Coronary artery (tissue), 2 donors: ENCODE data around the gene CARM1.

ENCODE experiments used
- DNase-seq: peaks from one replicate; pipeline ENCODE4 v3.0.0-alpha.2; 2017; ENCODE audit warnings: low spot score
- H3K27ac ChIP-seq, 2 donors: fragments of 200-600 bp; sonication (generic); one replicate each; pipeline ENCODE4 v1.5.1; 2016 to 2019
- H3K4me3 ChIP-seq: fragments of 200-600 bp; sonication (generic); 2 replicates; pipeline ENCODE4 v1.5.1; 2016; ENCODE audit warnings: mild to moderate bottlenecking, moderate library complexity
- TF ChIP-seq, protein P1 (sequence below): fragments of 200-600 bp; sonication (generic); IDR thresholded peaks from one replicate; pipeline ENCODE4 v1.5.1; 2019; ENCODE audit warnings: antibody characterized with exemption

CARM1 gene

DNA sequence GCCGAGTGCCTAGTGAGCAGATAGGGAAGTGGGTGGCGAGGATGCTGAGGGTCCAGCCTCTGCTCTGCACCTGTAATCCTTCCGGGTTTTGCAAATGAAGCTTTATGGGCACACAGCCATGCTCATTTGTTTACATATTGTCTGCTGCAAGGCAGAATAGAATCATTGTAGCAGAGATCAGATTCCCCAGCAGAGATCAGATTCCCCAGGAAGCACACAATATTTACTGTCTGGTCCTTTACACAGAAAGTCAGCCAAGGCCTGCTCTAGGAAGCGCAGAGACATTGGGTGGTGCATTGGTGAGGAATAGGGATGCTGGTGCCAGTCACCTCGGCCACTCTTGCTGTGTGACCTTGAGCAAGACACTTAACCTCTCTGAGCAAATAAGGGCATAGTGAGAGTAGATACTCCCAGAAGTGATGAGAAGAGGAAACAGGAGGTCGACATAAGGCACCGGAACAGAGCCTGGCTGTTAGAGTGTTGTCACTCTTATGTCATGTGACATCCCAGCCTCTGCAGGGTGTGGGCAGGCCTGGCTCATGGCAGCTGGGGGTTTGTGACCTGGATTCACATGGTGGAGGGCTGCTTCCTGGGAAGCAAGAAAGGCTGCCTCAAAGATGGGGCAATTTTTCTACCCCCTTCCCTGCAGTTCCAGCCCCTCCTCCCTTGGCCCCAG, 25.6 kb downstream of the CARM1 start:
- Histone ChIP-seq H3K4me3 (no peak overlapping the region), H3K27ac (no peak overlapping the region)
- TF ChIP-seq, protein P1, sequence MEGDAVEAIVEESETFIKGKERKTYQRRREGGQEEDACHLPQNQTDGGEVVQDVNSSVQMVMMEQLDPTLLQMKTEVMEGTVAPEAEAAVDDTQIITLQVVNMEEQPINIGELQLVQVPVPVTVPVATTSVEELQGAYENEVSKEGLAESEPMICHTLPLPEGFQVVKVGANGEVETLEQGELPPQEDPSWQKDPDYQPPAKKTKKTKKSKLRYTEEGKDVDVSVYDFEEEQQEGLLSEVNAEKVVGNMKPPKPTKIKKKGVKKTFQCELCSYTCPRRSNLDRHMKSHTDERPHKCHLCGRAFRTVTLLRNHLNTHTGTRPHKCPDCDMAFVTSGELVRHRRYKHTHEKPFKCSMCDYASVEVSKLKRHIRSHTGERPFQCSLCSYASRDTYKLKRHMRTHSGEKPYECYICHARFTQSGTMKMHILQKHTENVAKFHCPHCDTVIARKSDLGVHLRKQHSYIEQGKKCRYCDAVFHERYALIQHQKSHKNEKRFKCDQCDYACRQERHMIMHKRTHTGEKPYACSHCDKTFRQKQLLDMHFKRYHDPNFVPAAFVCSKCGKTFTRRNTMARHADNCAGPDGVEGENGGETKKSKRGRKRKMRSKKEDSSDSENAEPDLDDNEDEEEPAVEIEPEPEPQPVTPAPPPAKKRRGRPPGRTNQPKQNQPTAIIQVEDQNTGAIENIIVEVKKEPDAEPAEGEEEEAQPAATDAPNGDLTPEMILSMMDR: no peak
- no peak for DNase-seq

DNA sequence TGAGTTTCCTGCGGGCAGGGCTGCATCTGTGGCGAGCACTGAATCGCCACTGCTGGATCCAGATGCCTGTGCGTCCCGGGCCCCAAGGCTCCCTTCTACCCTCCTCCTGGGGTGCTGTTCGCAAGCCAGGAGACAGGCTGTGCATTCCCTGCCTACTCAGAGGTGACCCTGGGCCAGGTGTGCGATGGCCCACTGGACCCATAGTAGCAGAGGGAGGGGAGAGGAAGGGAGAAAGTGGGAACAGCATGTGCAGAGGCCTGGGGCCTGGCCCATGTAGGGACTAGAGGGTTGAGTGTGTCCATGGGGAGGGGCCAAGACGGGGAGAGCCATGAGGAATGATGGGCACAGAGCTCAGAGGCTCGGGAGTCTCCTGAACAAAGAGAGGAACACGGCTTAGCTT, 27.3 kb downstream of the CARM1 start:
- TF ChIP-seq, protein P1: no peak
- no peak for DNase-seq
- no peak overlapping the region for H3K4me3 ChIP-seq
- H3K27ac ChIP-seq: no peak overlapping the region

DNA sequence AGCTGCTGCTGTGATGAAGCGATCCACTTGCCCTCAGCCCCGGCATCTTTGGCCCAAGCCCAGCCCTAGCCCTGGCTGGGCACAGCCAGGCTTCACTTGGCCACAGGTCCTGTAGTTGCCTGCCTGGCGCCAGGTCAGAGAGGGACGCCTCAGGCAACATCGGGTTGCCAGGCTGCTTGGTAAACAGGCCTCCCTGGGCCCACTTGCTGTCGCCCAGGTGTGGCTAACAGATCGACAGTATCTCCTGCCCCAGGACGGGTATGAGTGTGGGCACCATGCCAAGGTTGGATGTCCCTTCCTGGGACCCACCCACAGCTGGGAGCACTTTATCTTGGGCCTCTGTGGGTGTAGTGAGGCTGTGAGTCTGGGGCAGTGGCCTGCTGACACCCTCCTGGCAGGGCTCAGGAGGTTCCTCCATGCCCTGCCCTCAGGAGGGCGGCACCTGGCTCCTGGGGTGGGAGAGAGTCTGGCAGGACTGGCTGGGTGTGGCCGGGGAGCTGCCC, 27.8 kb downstream of the CARM1 start:
- TF ChIP-seq, protein P1: no peak
- DNase-seq: no peak
- no peak overlapping the region for H3K27ac ChIP-seq
- H3K4me3 ChIP-seq: no peak overlapping the region

DNA sequence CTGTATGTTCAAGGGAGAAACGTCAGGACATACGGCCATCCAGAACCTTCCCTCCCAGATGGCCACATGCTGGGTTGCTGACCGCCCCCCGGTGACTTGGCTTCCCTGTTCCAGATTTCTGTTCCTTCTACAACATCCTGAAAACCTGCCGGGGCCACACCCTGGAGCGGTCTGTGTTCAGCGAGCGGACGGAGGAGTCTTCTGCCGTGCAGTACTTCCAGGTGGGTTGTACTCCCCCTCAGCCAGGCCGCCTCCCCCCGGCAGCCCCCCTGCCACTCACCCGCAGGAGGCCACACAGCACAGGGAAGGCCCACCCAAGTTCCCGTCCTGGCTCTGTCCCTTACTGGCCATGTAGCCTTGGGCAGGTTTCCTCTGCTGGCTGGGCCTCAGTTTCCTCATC, 36.6 kb downstream of the CARM1 start:
- DNase-seq: no peak
- TF ChIP-seq, protein P1: no peak
- Histone ChIP-seq H3K27ac (no peak overlapping the region), H3K4me3 (no peak overlapping the region)

DNA sequence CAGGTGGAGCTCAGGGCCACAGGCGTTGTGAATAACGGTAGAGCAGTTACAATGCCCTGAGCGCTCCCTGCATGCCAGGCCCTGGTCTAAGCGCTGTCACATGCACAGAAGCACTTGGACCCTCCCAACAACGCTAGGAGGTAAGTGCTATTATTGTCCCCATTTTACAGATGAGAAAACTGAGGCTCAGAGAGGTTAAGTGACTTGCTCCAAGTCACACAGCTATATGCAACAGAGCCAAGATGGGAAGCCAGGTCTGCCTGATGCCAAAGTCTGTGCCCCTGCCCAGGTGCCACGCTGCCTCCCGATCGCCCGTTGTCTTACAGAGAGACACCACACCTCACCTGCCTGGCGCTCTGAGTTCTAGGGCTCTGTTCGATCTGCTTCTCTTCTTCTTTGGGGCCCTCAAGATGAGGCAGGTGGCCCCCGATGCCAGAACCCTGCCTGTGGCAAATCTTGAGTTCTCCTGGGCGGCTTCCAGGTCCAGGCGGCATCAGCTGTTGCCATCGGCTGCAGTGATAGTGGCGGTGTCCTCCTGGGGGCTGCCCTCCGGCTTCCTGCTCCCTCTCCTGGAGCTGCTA, 37.1 kb downstream of the CARM1 start:
- H3K27ac ChIP-seq: no peak overlapping the region
- no peak for DNase-seq
- TF ChIP-seq, protein P1: no peak
- no peak overlapping the region for H3K4me3 ChIP-seq

DNA sequence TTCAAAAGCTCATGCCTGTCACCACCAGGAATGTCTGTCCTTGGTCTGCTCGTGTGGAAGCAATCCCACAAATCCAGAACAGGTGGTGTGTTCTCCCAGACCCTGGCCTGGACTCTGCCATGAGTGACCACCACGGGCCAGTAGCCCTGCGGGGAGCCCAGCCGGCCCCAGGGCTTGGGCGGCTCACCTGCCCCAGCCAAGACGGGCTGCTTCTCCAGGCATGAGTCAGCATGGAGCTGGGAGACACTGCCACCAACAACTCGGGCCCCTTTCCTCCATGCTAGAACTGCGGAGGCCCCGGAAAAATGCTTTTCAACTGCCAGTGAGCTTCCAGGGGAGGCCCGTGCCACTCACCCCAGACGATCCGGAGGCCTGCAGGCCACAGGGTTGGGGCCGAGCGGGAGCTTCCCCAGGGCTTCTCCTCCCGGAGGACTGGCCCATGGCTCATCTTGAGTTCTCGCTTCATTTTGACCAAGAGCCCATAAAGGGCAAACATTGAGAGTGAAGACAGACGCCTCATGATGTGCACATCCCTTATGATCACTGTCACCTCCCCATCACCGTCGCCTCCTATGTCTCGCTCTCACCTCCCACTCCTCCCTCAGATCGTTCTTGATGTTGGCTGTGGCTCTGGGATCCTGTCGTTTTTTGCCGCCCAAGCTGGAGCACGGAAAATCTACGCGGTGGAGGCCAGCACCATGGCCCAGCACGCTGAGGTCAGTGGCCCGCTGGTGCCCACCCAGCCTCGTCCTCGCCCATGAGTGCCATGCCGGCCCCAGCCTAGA, 40.4 kb downstream of the CARM1 start:
- H3K4me3 ChIP-seq: no peak overlapping the region
- no peak for DNase-seq
- TF ChIP-seq, protein P1: no peak

More for the DNA sequence above, 40.4 kb downstream of the CARM1 start:
- no peak overlapping the region for H3K27ac ChIP-seq
